HG02852 (cell line): ENCODE data around the gene TNS3.
"Not testable (repeated sequence)": the region's sequence is repeated elsewhere in the genome, so short reads cannot be mapped to it uniquely, and the experiment has no call there.

ENCODE experiments used
- ATAC-seq: cut with Tn5 transposase; IDR thresholded peaks from one replicate; pipeline ENCODE4 v1.9.1; 2021; ENCODE audit warnings: mild to moderate bottlenecking, moderate library complexity; ENCODE audit not compliant: unreplicated experiment

The TNS3 gene

DNA sequence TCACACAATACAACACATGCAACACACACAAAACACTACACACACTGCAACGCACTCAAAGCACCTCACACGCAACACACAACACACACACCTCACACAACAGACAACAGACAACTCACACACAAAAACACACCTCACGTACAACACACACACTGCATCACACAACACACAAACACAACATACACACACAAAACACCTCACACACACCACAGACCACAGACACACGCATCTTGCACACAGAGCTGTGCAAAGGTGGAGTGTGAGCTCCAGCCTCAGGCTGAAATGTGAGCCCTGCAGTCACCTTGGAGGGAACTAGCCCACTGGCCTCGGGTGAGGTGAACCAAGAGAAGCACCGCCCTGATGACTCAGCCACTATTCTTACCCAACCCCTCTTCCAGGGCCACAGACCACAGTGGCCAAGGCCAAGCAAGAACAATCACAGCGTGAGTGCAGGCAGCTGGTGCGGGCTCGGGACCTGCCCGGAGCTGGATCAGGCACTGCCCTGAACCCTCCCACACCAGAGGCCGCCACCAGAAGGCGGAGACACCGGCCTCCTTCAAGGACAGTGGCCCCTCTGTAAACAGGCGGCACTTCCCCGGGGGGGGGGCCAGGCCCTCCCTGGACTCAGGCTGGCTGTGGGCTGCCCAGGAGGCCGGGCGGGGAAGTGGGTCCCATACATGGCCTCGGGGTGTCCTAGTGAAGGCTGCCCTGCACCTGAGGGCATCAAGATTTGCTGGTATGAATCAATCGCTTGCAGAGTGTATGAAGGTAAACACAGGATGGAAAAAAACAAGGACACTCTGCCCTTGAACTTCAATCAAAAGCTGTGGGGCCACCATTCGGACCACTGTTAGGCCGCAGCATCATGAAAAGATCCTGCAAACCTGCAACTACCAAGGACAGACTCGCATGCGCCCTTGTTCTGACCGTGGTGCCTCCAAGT, 106.7 kb downstream of the TNS3 start:
- peak; percentile 95 for ATAC-seq

- no peak for ATAC-seq
These were observed 107.5 kb downstream of the TNS3 start for GRCh38 chr7:47474211-47474936.

DNA sequence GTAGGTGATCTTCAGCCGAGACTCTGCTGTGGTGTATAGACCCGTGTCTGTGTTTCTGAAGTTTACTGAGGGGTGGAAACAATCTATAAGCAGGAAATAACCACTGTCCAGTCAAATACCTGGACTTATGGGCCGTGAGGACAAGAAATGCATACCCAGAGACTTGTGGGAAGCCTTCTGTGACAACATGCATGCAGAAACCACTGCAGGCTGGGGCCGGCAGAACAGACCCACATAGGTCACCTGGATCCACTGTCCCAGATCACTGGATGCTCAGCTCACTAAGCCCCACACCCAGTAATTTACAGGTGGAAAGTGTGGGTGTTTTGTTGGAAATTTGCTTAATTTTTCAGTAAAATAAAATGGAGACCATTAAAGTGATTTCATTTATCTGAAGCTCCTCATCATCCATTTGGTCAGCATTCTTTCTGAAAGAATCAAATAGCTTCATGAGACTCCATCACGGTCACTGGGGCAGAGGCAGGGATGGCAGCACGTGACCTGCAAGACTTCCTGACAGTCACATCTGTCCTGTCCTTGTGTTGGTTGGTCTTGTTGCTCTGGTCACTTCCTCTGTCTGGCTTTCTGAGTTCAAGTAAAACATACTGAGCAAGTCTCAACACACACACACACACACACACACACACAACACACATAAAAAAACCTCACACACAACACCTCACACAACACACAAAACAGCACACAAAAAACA, 108.3 kb downstream of the TNS3 start:
- ATAC-seq: no peak

GRCh38 chr7:47472444-47473157, 109.3 kb downstream of the TNS3 start:
- no peak for ATAC-seq

DNA sequence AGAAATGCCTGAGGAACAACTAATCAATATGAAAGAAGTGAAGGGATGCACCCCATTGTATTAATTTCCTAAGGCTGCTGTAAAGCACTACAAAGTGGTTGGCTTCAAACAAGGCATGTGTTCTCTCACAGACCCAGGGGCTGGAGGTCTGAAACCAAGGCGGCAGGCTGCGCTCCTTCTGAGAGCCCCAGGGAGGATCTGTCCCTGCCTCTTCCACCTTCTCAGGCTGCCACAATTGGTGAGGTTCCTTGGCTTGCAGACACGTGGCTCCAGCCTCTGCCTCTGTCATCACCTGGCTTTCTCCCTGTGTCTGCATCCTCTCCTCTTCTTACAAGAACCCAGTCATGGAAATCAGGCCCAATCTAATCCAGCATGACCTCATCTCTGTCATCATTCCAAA, 110.1 kb downstream of the TNS3 start:
- ATAC-seq: no peak

GRCh38 chr7:47471358-47471703, 110.6 kb downstream of the TNS3 start:
- no peak for ATAC-seq

GRCh38 chr7:47470567-47471357, 111.1 kb downstream of the TNS3 start:
- ATAC-seq: no peak

DNA sequence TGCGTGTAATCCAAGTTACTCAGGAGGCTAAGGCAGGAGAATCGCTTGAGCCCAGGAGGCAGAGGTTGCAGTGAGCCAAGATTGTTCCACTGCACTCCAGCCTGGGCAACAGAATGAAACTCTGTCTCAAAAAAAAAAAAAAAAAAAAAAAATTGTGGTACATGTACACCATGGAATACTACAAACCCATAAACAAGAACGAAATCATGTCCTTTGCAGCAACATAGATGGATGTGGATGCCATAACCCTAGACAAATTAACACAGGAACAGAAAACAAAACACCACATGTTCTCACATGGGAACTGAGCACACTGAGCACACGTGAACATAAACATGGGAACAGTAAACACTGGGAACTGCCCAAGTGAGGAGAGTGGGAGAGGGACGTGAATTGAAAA, 112.1 kb downstream of the TNS3 start:
- ATAC-seq: not testable (repeated sequence)

DNA sequence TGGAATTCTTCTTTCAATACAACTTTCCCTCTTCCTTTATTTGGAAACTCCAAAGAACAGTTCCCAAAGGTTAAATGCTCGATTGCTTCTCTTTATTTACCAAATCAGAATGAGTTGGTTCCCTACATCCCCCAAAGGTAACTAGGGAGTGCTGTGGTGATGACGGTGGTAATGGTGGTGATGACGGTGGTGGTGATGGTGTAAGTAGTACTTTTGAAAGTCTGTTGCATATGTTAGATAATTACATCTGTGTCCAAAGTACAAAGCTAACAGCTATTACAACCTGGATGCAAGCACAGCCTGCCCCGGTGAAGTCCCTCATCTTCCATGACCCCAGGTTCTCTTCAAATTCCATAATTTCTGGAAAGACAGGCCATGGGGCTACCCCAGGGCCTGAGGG, 115.1 kb downstream of the TNS3 start:
- ATAC-seq: no peak

DNA sequence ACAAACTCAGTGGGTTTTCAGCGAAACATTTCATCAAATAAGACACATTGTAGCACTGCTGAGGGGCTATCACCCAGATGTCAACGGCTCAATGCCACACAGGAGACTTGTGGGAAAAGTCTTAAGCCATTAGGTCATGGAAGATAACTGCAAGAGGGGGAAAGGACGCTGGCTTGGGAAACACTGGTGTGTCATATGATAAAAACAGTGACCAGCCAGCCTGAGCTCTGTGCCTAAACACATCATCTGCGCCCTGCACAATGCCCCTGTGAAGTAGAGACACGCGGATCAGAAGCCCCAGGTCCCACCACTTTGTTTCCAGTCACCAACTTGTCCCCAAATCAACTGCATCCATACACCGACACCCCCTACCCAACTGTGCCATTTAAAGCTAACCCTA, 116.7 kb downstream of the TNS3 start:
- ATAC-seq: no peak

- ATAC-seq: no peak
These were observed 117.6 kb downstream of the TNS3 start for GRCh38 chr7:47464266-47464665.

DNA sequence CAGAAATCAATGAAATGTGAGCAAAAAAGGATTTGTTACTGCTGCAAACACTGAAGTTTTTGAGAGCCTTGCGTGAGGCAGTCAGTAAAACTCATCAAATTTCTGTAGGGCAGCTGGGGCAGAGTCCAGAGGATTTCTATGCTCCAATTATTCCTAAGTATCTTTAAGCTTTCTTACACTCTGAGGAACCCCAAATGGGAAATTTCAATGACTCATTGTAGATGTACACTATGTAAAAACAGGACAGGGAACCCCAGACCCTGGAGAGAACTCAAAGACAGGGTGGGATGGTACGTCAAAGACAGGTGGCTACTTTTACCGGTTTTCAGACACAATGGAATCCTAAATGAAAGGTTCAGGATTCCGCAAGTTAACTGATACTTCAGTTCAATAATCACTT, 120.2 kb downstream of the TNS3 start:
- ATAC-seq: no peak

GRCh38 chr7:47461161-47461560, 120.8 kb downstream of the TNS3 start:
- ATAC-seq: no peak

GRCh38 chr7:47460251-47460989, 121.5 kb downstream of the TNS3 start:
- ATAC-seq: no peak

GRCh38 chr7:47458486-47458885, 123.4 kb downstream of the TNS3 start:
- ATAC-seq: no peak

GRCh38 chr7:47458057-47458456, 123.9 kb downstream of the TNS3 start:
- no peak for ATAC-seq

GRCh38 chr7:47456210-47456955, 125.5 kb downstream of the TNS3 start:
- no peak for ATAC-seq

- ATAC-seq: no peak
These were observed 126.1 kb downstream of the TNS3 start for GRCh38 chr7:47455872-47456185.
